Measurements from ENCODE around the gene NFKBIB. TPM values are rescaled to one million over a fixed set of nuclear protein-coding genes. Genes with fewer than 3 reads are reported as not detected.

Gene NFKBIB
- total and polyA plus RNA-seq, 2 of the 13 experiments (the other 11 are each of a cell fraction or from before 2014, with no cell fraction given), result 8.6 to 14.9 TPM

- TF ChIP-seq ETS1 (CRISPR knock-in tag; IDR thresholded peaks at IDR 0.05), result no peak
- TF ChIP-seq ZNF703 (CRISPR knock-in tag; IDR thresholded peaks at IDR 0.05; ENCODE audit: borderline replicate concordance), result no peak
- TF ChIP-seq ZNF414 (CRISPR knock-in tag; IDR thresholded peaks at IDR 0.05), result no peak
- TF ChIP-seq NFAT5 (CRISPR knock-in tag; IDR thresholded peaks at IDR 0.05), result no peak
- peak; percentile 73 for TF ChIP-seq ZFX (CRISPR knock-in tag; IDR thresholded peaks at IDR 0.05; ENCODE audit: low read depth)
- no peak for TF ChIP-seq ZNF503 (CRISPR knock-in tag; IDR thresholded peaks at IDR 0.05)
- TF ChIP-seq NFYC (CRISPR knock-in tag; IDR thresholded peaks at IDR 0.05), result peak; percentile 95
- TF ChIP-seq NR2F1 (CRISPR knock-in tag; IDR thresholded peaks at IDR 0.05), result no peak
- no peak for TF ChIP-seq ZBTB7A (CRISPR knock-in tag; IDR thresholded peaks at IDR 0.05)
- no peak for TF ChIP-seq GTF2F1 (IDR thresholded peaks at IDR 0.05; ENCODE audit: low read length)
- TF ChIP-seq TCF7 (IDR thresholded peaks at IDR 0.05; ENCODE audit: low read depth), result no peak
These were observed 31.2 kb downstream of the NFKBIB start, which contains the start of gene MRPS12 (continued) for GRCh38 chr19:38930776-38931520.
